ENCODE data around the gene ZRANB3. TPM values are rescaled to one million over a fixed set of nuclear protein-coding genes. Genes with fewer than 3 reads are reported as not detected.

Gene ZRANB3
- polyA plus RNA-seq, 1 donor (not counting 4 experiments of a cell fraction or from before 2014, with no cell fraction given) = 10.6 TPM

DNA sequence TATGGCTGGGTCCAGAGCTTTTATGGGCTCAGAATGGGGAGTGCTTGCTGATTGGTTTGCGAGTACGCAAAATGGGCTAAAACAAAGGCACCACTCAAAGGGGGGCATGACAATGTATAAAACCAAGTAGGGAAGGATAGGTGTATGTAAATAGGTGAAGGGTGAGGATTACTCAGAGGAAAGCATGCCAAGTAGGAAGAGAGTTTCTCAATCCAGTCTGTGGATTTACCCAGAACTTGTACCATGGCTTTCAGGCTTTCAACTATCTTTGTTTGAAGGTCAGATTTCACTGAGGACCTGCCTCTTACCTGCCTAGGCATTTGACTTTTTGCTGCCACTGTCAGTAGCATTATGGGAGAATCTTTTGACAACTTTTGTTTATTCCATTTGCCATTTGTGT lies 386.7 kb downstream of the ZRANB3 start:
- DNase-seq (ENCODE audit: low read depth, low spot score) = no peak

DNA sequence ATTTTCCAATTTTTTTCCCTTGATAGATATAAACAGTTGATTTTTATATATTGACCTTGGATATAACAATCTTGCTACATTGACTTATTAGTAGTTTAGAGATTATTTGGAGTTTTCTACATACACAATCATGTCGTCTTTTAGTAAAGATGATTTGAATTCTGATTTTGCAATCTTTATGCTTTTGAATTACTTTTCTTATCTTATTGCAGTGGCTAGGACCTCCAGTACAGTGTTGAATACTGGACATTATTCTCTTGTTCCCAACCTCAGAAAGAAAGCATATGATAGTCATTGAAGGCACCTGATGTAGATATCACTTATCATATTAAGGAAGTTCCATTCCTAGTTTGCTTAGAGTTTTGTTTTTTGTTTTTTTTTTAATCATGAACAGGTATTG lies 388.7 kb downstream of the ZRANB3 start:
- H3K9me1 ChIP-seq (ENCODE audit: control insufficient read depth, extremely low read depth, insufficient read depth, low read length) = no peaks in the 10 kb centered on the region
- no peak overlapping the region for H3K27ac ChIP-seq (ENCODE audit: control insufficient read depth, insufficient read depth, low read length)
- TF ChIP-seq, protein P1, sequence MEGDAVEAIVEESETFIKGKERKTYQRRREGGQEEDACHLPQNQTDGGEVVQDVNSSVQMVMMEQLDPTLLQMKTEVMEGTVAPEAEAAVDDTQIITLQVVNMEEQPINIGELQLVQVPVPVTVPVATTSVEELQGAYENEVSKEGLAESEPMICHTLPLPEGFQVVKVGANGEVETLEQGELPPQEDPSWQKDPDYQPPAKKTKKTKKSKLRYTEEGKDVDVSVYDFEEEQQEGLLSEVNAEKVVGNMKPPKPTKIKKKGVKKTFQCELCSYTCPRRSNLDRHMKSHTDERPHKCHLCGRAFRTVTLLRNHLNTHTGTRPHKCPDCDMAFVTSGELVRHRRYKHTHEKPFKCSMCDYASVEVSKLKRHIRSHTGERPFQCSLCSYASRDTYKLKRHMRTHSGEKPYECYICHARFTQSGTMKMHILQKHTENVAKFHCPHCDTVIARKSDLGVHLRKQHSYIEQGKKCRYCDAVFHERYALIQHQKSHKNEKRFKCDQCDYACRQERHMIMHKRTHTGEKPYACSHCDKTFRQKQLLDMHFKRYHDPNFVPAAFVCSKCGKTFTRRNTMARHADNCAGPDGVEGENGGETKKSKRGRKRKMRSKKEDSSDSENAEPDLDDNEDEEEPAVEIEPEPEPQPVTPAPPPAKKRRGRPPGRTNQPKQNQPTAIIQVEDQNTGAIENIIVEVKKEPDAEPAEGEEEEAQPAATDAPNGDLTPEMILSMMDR (optimal IDR thresholded peaks at IDR 0.05 in 1 of 3, IDR thresholded peaks at IDR 0.05 in 1 of 3, conservative IDR thresholded peaks at IDR 0.05 in 1 of 3; ENCODE audit: extremely low read depth in 1 of 3, insufficient read depth in 2 of 3, low read length in 3 of 3) = no peak
- no peak for TF ChIP-seq EZH2 (IDR thresholded peaks at IDR 0.05; ENCODE audit: low read length)
- H3K27me3 ChIP-seq (ENCODE audit: control insufficient read depth, extremely low read depth, insufficient read depth, low read length) = no peaks in the 10 kb centered on the region
- no peak overlapping the region for H3K4me2 ChIP-seq (ENCODE audit: control insufficient read depth, extremely low read depth, insufficient read depth, low read depth, low read length)
- FAIRE-seq (no peak), DNase-seq (ENCODE audit: low read depth, low spot score) (no peak)
- H3K36me3 ChIP-seq (ENCODE audit: control insufficient read depth in 2 of 2, extremely low read depth in 1 of 2, insufficient read depth in 2 of 2, low read length in 2 of 2) = peaks cover 2 to 9% of the 10 kb centered on the region in 2 experiments
- no peak overlapping the region for H3K9ac ChIP-seq (ENCODE audit: control insufficient read depth, extremely low read depth, insufficient read depth, low read length)
- peaks cover 10% of the 10 kb centered on the region for H3K79me2 ChIP-seq (ENCODE audit: control insufficient read depth, insufficient read depth, low read length)
- no peaks in the 10 kb centered on the region for H3K9me3 ChIP-seq (ENCODE audit: control insufficient read depth, low read depth, low read length)
- dilution Hi-C loops (cut with MboI; ENCODE audit: extremely low pct_ligation_motif_present, low sequenced_read_pairs) = no loop called here
- H3K4me3 ChIP-seq (ENCODE audit: control insufficient read depth in 2 of 3, extremely low read depth in 1 of 3, insufficient read depth in 2 of 3, low read depth in 1 of 3, low read length in 3 of 3) = no peak overlapping the region
- no peak overlapping the region for H2AFZ ChIP-seq (ENCODE audit: control insufficient read depth, low read length)
- H3K4me1 ChIP-seq (ENCODE audit: control insufficient read depth, extremely low read depth, insufficient read depth, low read length) = no peaks in the 10 kb centered on the region
- H4K20me1 ChIP-seq (ENCODE audit: control insufficient read depth, extremely low read depth, insufficient read depth, low read length) = no peaks in the 10 kb centered on the region

More for the DNA sequence above, 386.7 kb downstream of the ZRANB3 start:
- peak; percentile 49 for FAIRE-seq
- no peaks in the 10 kb centered on the region for H4K20me1 ChIP-seq (ENCODE audit: control insufficient read depth, extremely low read depth, insufficient read depth, low read length)
- no peak overlapping the region for H2AFZ ChIP-seq (ENCODE audit: control insufficient read depth, low read length)
- TF ChIP-seq, protein P1 (optimal IDR thresholded peaks at IDR 0.05 in 1 of 3, IDR thresholded peaks at IDR 0.05 in 1 of 3, conservative IDR thresholded peaks at IDR 0.05 in 1 of 3; ENCODE audit: extremely low read depth in 1 of 3, insufficient read depth in 2 of 3, low read length in 3 of 3) = no peak
- no peak for TF ChIP-seq EZH2 (IDR thresholded peaks at IDR 0.05; ENCODE audit: low read length)
- peaks cover 0 to 9% of the 10 kb centered on the region in 2 experiments for H3K36me3 ChIP-seq (ENCODE audit: control insufficient read depth in 2 of 2, extremely low read depth in 1 of 2, insufficient read depth in 2 of 2, low read length in 2 of 2)
- no peaks in the 10 kb centered on the region for H3K4me1 ChIP-seq (ENCODE audit: control insufficient read depth, extremely low read depth, insufficient read depth, low read length)
- dilution Hi-C loops (cut with MboI; ENCODE audit: extremely low pct_ligation_motif_present, low sequenced_read_pairs) = no loop called here
- no peaks in the 10 kb centered on the region for H3K27me3 ChIP-seq (ENCODE audit: control insufficient read depth, extremely low read depth, insufficient read depth, low read length)
- H3K9ac ChIP-seq (ENCODE audit: control insufficient read depth, extremely low read depth, insufficient read depth, low read length) = no peak overlapping the region
- no peak overlapping the region for H3K4me2 ChIP-seq (ENCODE audit: control insufficient read depth, extremely low read depth, insufficient read depth, low read depth, low read length)
- H3K4me3 ChIP-seq (ENCODE audit: control insufficient read depth in 2 of 3, extremely low read depth in 1 of 3, insufficient read depth in 2 of 3, low read depth in 1 of 3, low read length in 3 of 3) = no peak overlapping the region
- no peaks in the 10 kb centered on the region for H3K9me3 ChIP-seq (ENCODE audit: control insufficient read depth, low read depth, low read length)
- peaks cover 12% of the 10 kb centered on the region for H3K79me2 ChIP-seq (ENCODE audit: control insufficient read depth, insufficient read depth, low read length)
- no peaks in the 10 kb centered on the region for H3K9me1 ChIP-seq (ENCODE audit: control insufficient read depth, extremely low read depth, insufficient read depth, low read length)
- no peak overlapping the region for H3K27ac ChIP-seq (ENCODE audit: control insufficient read depth, insufficient read depth, low read length)
